GM21515 (cell line): ENCODE results near the gene EME1.

Experiments
- ATAC-seq: cut with Tn5 transposase; IDR thresholded peaks from one replicate; pipeline ENCODE4 v1.9.1; 2021; ENCODE audit not compliant: unreplicated experiment

EME1 gene

GRCh38 chr17:50347894-50348291 lies 25.1 kb upstream of the EME1 start:
- no peak for ATAC-seq

GRCh38 chr17:50348522-50349242 lies 24.3 kb upstream of the EME1 start:
- no peak for ATAC-seq

DNA sequence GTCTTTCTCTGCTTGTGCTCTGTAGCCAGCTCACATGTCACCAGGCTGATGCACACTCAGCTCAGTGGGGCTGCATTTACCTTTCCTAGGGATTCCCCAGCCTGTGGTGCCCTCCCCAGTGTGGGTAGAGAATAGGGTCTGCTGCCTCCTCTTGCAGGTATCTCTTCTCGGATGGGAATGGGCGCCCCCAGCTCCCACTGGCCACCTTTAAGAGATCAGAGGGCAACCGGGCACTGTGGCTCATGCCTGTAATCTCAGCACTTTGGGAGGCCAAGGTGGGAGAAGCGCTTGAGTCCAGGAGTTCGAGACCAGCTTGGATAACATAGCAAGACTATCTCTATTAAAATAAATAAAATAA lies 23.8 kb upstream of the EME1 start:
- ATAC-seq, result no peak

DNA sequence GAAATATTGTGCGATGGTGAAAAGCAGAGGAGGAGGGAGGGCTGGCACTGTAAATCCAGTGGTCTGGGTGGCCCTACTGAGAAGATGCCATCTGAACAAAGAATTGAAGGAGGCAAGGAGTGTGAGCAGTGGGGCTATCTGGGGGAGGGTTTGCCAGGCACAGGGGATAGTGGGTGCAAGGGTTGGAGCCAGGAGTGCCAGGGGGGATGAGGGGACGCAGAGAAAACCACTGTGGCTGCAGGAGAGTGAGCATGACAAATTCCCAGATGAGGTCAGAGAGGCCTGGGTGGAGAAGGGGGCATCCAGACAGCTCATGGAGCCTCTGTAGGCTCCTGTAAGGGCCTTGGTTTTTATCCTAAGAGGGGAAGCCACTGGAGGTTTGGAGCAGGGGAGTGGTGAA lies 22.3 kb upstream of the EME1 start:
- ATAC-seq, result no peak

GRCh38 chr17:50352072-50352692 lies 20.8 kb upstream of the EME1 start:
- no peak for ATAC-seq

GRCh38 chr17:50352693-50353599 lies 20.1 kb upstream of the EME1 start:
- no peak for ATAC-seq

- no peak for ATAC-seq
These were observed 19.3 kb upstream of the EME1 start for GRCh38 chr17:50353600-50354195.

DNA sequence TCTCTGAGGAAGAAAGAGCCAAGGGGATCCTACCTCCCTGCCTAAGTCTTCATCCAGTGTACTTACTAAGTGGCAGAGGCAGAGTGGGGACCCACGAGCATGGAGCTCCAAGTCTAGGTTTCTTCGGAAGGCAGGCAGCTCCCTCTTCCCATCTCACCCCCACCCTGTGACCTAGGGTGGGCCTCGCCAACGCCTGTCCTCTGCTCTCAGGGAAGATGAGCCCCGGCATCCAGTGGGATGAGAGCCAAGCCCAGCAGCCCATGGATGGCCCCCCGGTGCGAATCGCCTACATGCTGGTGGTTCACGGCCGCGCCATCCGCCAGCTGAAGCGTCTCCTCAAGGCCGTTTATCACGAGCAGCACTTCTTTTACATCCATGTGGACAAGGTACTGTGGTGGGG lies 18.8 kb upstream of the EME1 start:
- no peak for ATAC-seq

DNA sequence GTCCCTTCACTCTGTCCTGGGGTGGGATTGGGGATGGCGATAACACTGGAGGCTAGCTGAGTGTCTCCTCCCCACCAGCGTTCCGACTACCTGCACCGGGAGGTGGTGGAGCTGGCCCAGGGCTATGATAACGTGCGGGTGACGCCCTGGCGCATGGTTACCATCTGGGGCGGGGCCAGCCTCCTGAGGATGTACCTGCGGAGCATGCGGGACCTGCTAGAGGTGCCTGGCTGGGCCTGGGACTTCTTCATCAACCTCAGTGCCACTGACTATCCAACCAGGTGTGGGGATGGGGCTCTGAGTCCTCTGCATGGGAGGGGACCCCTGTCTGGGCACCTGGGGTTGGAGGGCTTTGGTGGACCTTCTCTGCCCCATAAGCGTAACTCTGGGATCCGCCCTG lies 18.3 kb upstream of the EME1 start:
- no peak for ATAC-seq

- no peak for ATAC-seq
These were observed 17.7 kb upstream of the EME1 start for GRCh38 chr17:50355336-50355700.

DNA sequence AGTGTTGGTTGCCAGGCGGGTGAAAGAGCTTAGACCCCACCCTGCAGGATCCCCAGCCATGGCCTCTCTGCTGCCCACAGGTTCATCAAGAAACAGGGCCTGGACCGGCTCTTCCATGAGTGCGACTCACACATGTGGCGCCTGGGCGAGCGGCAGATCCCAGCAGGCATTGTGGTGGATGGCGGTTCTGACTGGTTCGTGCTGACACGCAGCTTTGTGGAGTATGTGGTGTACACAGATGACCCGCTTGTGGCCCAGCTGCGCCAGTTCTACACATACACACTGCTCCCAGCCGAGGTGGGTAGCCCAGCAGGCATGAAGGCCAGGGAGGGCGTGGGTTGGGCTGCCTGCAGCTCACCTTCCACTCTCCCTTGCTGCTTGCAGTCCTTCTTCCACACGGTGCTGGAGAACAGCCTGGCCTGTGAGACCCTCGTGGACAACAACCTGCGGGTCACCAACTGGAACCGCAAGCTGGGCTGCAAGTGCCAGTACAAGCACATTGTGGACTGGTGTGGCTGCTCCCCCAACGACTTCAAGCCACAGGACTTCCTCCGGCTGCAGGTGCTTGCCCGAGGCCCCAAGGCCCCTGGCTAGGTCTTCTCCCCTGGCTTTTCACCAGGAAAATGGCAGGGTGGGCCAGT lies 17.2 kb upstream of the EME1 start:
- no peak for ATAC-seq

- ATAC-seq, result no peak
These were observed 16.6 kb upstream of the EME1 start for GRCh38 chr17:50356418-50356817.

GRCh38 chr17:50356892-50357510 lies 16.0 kb upstream of the EME1 start:
- ATAC-seq, result no peak

DNA sequence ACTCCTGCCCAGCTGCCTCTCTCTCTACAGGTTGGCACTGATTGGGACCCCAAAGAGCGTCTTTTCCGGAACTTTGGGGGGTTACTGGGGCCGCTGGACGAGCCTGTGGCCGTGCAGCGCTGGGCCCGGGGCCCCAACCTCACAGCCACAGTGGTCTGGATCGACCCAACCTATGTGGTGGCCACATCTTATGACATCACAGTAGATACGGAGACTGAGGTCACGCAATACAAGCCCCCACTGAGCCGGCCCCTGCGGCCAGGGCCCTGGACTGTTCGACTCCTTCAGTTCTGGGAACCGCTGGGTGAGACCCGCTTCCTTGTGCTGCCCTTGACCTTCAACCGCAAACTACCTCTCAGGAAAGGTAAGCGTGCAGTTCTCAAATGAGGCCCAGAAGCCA lies 14.9 kb upstream of the EME1 start:
- ATAC-seq, result no peak

GRCh38 chr17:50359005-50359699 lies 13.9 kb upstream of the EME1 start:
- ATAC-seq, result no peak

GRCh38 chr17:50359998-50360461 lies 13.0 kb upstream of the EME1 start:
- ATAC-seq, result no peak

- ATAC-seq, result no peak
These were observed 12.4 kb upstream of the EME1 start for GRCh38 chr17:50360486-50361115.

DNA sequence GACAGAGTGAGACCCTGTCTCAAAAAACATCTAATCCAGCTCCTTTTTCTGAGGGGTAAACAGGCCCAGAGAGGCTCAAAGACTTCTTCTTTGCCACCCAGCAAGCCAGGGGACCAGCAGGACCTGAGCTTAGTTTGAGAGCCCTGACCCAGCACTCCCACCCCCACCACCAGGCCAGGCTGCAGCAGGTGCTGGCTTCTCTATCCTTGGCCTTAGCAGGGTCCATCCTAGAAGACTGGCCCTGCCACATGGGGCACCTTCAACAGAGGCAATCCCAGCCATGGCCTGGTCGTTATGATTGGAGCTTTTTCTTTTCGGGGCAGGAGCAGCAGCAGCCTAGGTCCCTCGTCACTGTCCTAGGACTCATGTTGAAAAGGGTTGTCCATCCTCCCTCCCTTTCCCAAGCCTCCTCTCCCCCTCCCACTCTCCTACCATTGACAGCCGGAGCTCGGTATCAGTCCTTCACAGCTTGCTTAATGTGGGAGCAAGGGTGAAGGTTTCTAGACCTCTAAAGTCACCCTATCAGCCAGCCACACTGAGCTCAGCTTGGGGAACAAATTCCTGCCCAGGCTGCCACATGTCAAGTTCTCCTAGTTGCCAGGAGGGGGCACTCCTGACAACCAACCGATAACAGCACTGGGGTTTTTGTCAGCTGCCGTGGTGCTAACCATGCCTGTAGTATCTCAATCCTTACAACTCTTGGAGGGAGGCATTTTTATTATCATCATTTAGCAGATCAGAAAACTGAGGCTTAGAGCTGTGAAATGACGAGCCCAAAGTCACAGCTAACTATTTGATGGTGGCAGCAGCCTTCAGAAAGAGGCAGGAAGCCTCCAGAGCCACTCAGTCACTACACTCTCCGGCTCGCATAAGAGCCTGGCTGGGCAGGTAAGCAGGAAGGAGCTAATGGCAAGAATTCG lies 11.2 kb upstream of the EME1 start:
- peak; percentile 51 for ATAC-seq
